GM19043 (cell line): ENCODE results near the gene COL20A1.

Experiments
- ATAC-seq: cut with Tn5 transposase; IDR thresholded peaks from one replicate; pipeline ENCODE4 v1.9.1; 2021; ENCODE audit warnings: low read depth; ENCODE audit not compliant: unreplicated experiment

COL20A1 gene

DNA sequence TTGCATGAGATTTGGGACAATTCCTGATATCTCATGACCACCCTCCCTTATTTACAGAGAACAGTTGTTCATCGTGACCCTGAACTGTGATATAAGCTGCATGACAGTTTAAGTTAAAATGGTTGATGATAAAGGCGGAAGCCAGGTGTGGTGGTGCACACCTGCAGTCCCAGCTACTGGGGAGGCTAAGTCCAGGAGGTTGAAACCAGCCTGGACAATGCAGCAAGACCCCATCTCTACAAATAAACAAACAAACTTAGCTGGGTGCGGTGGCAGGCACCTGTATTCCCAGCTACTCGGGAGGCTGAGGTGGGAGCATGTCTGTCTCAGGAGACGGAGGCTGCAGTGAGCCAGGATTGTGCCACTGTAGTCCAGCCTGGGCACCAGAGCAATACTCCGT is 24.1 kb downstream of the COL20A1 start:
- no peak for ATAC-seq

DNA sequence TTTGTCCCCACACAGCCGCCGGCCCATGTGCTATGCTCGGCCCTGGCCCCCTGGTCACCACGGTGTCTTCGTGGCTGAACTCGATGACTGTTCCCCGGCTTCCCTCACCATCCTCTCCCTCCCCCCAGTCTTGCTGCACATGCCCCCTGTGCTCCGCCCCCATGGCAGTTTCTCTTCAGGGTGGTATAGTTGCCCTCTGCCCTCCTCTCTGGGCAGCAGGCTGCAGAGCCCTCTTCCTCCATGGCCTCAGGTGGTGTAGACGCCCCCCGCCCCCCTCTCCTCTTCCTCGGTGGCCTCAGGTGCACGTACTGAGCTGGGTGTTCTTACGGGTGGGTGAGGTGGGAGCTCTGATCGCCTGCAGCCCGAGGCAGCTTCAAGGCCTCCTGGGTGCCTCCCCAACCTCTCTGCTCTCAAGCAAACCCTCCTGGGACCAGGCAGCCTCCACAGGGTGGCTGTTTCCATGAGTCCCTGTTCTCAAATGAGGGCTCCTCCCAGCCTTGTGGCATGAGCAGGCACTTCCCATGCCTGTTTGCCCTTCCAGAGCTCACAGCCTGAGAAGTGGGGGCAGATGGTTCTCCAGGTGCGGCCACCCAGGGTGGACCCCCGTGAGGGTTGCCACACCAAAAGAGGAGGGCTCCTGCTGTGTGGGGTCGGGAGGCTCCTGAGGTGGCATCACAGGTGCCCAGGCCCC is 24.8 kb downstream of the COL20A1 start:
- ATAC-seq: no peak

DNA sequence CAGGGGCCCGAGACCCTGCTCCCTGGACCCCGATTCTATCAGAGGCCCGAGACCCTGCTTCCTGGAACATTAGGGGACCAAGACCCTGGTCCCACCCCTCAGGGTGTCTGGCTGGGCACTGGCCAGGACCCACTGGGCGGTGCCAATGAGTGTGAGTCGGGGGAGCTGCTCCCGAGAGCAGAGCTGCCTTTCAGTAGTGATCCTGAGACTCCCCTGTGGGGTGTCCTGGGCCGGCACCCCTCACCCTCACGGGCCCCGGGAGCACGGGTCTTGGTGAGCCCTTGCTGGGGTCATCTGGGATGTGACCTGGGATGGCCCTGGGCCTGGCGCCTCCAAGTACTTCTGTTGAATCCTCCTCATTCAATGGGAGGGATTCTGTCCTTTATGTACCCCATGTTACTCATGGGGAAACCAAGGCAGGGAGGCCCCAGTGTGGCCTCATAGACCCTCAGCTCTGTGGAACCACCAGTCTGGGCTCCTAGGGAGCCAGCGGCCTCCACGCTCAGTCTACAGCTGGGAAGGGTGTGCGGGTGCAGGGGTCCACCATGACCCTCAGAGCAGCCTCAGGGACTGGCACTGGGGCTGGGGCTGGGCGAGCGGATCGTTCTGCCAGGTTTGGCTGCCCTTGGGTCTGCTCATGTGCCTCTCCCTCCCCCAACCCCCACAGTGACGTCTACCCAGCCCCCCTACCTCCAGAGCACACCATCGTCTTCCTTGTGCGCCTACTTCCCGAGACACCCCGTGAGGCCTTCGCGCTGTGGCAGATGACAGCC is 25.6 kb downstream of the COL20A1 start:
- no peak for ATAC-seq

DNA sequence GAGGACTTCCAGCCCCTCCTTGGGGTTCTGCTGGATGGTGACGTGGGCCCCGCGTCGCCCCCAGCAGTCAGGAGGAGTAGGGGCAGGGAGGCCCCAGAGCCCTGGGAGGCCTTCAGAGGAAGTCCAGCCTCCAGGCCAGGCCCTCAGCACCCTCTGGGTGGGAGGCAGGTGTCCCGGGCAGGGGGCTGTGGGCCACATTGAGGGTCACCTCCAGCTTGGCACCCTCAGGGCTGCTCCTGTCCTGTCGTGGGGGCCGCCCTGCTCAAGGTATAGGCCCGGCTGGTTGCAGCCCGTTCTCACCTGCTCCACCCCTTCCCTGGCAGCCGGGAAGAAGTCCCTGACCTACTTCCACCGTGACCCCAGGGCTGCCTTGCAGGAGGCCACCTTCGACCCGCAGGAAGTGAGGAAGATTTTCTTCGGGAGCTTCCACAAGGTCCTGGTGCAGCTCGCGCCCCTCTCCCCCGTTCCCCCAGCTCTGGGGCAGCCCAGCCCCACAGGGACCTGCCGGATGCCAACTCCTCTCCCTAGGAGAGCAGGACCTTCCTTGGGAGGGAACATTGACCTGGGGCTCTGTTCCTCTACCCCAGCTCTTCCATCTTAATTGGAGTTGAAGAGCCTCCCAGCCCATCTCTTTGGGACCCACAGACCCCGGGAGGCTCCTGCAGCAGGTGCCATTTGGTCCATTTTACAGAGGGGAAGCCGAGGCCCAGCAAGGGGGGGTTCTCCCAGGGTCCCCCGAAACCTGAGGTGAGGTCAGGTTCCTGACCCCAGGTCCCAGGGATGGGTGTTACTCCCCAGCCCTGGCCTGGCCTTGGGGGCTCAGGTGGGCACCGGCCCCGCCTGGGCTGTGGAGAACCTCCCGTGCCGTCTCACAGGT is 26.4 kb downstream of the COL20A1 start:
- ATAC-seq: no peak

DNA sequence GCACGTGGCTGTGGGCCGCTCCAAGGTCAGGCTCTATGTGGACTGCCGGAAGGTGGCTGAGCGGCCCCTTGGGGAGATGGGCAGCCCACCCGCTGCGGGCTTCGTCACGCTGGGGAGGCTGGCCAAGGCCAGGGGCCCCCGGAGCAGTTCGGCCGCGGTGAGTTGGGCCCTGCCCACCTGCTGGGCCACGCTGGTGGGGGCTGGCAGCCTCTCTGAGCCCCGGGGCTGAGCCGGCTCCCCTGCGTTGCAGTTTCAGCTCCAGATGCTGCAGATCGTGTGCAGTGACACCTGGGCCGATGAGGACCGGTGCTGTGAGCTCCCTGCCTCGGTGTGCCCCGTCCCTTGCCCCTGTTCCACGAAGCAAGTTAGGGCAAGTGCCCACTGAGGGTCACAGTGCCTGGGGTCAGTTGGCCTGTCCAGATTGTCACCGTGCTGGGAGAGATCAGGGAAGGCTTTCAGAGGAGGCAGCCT is 27.1 kb downstream of the COL20A1 start:
- no peak for ATAC-seq

DNA sequence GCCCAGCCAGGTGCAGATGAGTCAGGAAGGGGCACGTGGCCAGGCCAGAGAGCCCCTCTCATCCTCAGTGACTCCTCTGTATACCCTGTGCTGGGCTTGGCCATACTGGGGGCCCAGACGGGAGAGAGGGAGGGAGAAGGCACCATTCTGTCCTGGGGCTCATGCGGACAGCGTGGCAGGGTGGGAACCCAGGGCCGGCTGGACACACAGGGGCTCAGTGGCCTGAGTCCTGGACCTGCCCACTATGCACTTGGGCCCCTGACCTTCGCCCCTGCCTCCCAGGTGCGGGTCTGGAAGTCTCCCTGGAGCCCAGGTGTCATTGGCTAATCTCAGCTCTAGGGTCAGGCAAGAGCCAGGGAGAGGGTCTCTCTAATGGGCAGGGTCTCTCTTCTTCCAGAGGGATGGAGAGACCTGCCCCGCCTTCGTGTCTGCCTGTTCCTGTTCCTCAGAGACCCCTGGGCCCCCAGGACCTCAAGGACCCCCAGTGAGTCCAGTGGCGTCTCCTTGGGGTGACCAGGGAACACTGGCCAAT is 27.7 kb downstream of the COL20A1 start:
- no peak for ATAC-seq

DNA sequence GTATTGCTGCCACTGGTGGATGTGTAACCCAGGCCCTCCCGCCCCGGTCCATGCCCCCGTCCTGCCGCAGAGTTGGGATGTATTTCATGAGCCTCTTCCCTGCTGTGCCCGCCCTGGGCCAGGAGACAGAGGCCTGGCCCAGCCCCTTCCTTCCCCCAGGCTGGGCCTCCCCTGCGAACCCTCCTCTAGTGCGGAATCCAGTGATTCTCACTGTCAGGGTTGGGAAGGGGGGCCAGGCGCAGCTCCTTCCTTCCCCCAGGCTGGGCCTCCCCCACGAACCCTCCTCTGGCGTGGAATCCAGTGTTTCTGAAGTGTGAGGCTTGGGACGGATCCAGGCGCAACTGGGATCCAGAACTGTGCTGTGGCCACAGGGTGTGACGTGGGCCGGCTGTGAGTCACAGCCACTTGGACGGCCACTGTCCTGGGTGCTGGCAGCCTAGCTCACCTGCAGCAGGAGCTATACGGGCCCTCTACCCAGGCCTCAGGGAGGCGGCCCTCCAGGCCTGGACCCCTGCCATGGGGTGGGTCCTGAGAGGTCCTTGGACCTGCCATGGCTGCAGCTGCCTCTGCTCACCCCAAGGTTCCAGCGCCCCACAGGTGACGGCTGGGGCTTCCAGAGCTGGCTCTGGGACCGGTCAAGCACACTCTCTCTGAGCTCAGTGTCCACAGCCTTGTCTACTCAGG is 28.3 kb downstream of the COL20A1 start:
- no peak for ATAC-seq

DNA sequence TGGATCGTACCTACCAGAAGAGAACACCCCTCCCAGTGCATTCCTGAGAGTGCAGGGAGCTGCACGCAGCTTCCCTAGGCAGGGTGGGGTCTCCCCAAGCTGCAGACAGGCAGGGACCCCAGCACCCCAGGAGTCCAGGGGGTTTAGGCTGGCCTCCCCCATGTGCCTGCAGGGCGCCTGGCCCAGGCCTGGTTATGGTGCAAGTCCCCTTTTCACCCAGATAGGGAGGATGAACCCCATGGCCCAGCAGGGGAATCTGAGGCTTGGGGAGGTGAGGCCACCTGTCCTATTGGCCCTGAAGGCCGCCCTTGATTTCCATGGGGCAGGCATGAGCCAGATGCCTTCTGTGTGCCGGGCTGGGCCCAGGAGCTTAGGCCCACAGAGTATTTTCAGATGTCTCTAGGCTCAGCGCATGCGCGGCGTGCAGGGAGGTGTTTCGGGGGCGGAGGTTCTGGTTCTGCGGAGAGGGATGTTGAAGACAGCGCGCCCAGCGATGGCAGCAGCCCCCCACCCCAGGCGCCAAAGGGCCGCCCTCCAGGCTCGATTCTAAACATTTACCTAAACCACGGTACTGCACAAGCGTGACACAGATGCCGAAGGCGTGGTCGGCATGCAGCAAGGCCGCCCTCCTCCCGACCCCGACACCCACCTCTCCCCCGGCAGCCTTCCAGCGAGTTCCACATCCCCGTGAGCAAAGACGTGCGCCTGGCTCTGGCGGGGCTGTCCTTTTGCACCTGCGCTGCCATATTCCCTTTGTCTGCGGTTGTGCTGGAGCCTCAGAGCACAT is 29.4 kb downstream of the COL20A1 start:
- no peak for ATAC-seq

DNA sequence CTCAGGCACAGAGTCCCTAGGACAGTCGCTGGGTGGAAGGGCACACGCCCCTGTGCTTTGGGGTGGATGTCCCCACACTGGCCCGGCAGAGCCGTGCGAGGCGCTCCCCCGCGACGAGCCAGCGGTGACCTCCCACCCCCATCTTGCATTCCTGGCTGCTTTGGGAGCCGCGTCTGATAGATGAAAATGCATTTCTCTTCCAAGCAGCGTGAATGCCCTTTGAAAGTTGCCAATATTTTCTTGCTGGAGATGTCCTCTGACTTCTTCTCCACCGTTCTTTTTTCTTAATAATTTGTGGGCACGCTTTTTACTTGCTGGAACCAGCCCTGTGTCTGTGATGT is 29.9 kb downstream of the COL20A1 start:
- no peak for ATAC-seq

DNA sequence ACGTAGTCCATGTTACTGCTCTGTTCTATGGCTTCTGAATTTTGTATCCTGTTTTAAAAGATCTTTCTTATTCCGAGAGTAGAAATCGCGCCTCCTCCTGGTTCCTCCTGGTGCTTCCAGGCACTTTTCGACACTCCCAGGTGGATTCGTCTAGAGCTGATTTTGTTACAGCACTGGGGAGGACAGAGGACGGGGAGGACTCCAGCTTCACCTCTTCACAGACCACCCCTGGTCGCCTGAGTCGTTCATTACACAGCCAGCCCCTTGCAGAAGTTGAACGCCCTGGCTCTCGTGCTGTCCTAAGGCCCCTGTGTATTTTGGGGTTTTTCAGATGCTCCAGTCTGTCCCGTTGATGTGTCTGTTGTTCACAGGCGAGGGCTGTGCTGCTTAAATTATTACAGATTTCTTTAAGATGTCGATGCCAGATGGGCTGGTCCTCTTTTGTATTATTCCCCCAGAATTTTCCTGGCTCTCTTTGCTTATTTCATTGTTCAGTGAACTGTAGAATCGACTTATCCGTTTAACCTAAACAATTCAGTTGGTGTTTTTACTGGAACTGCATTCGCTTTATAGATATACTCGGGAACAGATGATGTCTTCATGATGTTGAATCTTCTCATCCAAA is 30.5 kb downstream of the COL20A1 start:
- no peak for ATAC-seq

DNA sequence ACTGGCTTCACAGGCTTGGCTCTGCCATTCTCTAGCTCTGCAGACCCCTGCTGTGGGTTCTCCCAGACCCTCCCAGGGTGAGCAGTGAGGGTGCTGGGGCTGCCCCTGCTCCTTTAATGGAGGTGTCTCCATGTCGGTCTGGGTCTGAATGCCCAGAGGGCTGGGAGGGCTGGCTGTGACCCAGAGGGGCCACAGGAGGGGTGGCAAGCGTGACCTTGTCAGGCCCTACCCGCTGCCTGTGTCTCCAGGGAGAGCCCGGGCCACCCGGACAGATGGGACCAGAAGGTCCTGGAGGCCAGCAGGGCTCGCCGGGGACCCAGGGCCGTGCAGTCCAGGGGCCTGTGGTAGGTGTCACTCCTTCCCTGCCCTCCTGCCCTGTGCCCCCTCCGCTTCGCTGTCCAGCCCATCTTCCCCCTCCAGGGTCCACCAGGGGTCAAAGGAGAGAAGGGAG is 32.1 kb downstream of the COL20A1 start:
- ATAC-seq: no peak

DNA sequence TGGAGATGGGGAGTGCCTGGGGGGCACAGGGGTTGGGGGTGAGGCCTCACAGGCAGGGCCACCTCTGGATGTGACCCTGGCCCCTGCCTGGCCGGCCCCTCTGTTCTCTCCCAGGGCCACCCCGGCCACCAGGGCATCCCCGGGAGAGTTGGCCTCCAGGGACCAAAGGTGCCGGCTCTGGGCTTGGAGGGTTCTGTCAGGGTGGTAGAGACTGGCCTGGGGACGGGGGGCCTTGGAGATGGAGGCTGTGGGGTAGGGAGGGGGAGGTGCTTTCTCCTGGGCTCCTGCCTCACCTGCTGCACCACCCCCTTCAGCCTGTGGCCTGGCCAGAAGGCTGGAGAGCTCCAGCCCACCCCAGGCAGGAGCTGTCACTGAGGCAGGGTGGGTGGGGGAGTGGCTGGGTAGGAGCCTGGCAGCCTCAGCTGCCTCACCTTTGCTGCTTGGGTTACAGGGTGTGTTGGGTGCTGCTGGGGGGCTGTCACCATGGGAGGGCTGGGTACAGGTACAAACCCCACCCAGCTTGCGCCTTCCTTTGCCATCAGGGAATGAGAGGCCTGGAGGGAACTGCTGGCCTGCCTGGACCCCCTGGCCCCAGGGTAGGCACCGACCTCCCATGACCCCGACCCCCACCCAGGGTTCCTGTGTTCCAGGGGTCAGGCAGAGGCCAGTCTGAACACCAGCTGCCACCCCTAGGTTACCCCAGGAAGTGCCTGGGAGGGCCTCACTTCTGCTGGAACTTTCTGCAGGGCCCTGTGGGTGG is 32.7 kb downstream of the COL20A1 start:
- no peak for ATAC-seq

DNA sequence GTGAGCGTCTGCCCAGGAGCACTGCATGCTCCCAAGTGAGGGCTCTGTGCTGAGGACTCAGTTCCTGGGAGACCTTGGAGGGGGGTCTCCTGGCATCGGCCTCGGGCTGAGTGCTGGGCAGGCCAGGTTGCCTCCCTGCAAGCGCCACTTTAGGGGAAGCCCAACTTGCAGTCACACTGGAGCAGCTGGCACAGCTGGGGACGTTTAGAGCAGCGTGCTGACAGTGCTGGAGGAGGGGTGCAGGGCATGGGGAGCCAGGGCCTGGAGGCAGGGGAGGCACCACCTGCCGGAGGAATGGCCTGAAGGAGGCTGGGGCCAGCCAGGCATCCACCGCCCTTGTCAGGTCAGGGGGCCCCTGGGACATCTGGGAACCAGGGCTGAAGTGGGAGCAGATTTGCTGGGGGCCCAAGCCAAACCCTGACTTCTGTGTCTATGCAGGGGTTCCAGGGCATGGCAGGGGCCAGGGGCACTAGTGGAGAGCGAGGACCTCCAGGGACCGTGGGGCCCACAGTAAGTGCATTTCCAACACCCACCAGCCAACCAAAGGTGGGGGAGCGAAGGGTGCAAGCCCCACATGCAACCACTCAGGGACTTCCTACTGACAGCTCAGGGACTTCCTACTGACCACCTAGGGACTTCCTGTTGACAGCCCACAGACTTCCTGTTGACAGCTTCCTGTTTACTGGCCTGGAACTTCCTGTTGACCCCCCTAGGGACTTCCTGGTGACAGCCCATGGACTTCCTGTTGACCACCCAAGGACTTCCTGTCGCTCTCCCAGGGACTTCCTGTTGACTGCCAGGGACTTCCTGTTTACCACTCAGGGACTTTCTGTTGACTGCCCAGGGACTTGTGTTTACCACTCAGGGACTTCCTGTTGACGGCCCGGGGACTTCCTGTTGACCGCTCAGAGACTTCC is 33.6 kb downstream of the COL20A1 start:
- no peak for ATAC-seq

DNA sequence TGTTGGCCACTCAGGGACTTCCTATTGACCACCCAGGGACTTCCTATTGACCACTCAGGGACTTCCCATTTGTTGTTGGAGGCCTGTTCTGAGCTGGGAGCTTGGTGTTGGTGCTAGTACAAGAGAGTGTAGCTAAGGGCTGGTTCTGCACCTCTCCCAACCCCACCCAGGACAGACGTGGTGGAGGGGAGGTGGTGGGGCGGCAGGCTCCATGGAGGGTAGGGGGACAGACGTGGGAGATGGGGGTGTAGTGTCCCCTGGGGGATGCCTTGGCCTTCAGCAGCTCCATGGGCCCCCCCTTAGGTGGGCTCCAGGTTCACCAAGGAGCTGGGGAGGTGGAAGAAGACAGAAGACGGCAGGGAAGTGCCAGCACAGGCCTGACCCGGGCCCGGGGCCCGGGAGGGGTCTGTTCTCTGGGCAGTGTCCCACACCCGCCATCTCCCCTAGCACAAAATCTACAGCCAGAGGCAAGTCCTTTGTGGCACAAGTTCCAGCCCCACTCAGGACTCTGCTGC is 34.3 kb downstream of the COL20A1 start:
- no peak for ATAC-seq

DNA sequence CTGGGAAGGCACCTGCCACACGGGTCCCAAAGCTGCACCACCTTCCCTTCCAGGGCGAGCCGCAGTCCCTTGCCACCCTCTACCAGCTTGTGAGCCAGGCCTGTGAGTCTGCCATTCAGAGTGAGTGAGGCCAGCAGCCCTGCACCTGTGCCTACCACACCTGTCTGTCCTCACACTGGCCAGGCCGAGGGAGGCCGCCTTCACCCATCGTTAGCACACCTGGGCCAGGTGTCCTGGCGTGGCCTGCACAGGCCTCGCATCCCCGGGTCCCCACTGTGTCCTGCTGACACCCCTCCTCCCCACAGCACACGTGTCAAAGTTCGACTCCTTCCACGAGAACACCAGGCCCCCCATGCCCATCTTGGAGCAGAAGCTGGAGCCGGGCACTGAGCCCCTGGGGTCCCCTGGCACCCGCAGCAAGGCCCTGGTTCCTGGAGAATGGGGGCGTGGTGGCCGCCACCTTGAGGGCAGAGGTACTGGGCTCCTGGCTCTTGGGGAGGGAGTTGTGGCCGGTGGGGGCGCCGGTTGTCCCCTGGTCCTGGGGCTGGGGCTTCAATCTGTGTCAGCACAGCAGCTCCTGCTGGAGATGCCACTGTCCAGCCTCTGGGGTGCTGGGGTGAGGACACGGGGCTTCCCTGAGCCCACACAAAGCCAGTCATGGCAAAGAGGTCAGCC is 35.2 kb downstream of the COL20A1 start:
- no peak for ATAC-seq

DNA sequence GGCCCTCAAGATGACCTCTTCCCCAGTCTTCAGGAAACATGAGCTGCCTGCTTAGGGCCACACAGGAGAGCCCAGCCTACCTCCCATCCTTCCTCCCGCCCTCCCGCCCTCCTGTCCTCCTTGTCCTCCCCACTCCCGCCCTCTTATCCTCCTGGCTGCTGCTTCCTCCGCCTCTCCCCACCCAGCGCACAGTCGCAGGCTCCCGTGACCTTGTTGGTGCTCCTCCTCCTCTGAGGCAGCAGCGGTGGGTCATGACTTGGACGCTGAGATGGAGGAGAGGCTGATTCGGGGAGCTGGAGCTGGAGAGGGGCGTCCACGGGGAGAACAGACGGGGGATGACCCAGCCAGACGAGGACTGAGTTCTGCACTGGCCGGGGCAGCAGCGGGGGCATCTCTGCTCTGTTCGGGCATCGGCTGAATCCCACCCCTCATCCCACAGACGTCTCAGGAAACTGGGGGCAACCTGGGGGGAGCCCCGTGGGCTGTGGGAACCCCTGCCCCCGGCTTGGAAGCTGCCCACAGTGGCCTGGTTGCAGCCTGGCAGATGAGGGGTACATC is 35.8 kb downstream of the COL20A1 start:
- ATAC-seq: no peak
